NOMO-1 treated with dmso at 0.1 percent for 144 hours (cell line): ENCODE measurements around the gene SMG6.
A peak's percentile ranks its signal among the peaks of the same experiment; 100 is the strongest.

Experiments used
- DNase-seq: peaks from one replicate; lab custom pipeline; 2025; ENCODE audit not compliant: unreplicated experiment; lab: John Stamatoyannopoulos, UW

Gene SMG6

DNA sequence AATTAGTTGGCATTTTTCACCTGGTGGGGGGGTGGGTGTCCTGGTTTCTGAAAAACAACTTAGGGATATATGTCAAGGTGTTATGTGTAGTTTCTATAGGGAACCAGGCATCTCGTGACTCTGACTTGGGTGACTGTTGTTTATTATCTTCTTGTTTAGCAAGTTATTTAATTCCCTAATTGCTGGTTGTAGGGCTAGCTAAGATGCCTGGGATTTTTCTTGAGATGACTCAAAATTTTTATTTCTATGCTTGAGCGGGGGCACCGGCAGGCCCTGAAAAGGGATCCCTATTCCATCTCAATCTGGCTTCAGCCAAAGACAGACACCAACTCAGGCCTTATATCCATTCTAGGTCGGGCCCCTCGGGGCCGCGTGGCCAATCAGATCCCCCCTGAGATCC is 270.4 kb downstream of the SMG6 start:
- DNase-seq, result no peak

DNA sequence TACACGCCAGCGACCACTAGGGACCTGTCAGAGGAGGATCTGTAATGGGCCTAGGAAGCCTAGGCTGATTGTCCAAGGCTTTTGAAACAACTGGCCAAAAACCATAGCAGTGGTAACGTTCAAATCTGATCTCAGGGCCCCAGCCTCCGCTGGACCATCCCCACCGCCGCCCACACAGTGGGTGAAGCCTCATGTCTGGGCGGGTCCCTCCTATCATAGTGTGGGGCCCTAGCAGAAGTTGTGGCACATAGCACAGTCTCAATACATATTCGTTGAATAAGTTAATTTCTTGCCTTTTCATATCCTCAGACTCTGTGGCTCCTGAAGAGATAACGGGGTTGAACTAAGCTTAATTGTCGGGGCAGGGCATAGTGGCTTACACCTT is 272.8 kb downstream of the SMG6 start:
- no peak for DNase-seq

DNA sequence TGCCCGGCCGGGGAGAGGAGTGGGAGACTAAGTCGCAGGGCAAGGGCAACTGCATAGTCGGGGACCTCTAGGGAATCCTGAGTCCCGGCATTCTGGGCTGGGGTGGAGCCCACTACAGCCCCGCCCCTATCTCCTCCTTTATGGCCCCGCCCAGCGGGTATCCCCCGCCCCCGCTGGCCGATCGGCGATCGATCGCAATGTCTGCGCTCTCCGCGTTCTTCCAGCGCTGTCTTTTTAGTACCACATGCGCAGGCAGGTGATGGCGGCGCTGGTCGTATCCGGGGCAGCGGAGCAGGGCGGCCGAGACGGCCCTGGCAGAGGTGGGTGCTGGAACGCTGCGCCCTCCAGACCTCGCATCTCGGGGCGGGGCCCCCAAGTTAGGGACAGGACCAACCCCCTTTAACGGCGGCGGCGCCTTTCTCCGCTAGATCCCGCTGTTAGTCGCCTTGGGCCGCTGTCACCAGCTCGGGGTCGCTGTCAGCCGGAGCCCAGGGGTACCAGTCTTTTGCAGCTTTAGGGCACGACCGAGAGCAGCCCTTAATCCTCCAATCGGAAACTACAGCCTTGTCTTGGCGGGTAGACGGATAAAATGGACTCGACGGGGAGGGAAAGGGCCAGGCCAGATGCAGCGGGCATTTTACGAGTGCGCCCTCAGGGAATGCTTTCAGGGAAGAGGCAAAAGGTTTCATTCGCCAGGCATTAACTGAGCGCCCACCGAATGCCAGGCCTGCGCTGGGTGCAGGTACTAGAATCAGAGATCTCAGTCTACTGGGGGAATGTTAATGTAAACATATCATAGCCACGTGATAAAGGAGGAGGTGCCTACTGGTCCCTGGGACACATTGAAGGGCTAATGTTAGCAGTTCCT is 273.4 kb downstream of the SMG6 start, which contains the start of gene DPH1:
DPH1 (plus strand) TSS at position 243 of the 868 bp plus-strand sequence; CDS start at position 260, 17 bp downstream.
- peak; percentile 73 for DNase-seq

DNA sequence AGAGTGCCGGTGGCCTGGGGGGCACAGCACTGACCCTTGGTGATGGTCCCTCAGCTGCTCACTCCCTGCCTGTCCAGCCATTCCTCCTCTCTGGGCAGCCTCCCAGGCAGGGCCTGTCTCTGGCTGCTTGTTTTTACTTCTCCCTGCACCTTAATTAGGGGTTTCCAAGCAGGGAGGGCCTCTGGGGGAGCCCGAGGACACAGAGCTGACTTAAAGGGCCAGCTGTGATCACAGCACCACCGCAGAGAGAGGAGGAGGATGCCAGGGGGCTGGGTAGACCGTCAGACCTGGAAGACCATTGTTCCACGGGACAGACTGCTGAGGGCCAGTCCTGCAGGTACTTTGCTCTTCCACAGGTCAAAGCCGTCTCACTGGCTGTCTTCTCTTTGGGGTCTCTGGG is 274.8 kb downstream of the SMG6 start:
- no peak for DNase-seq

DNA sequence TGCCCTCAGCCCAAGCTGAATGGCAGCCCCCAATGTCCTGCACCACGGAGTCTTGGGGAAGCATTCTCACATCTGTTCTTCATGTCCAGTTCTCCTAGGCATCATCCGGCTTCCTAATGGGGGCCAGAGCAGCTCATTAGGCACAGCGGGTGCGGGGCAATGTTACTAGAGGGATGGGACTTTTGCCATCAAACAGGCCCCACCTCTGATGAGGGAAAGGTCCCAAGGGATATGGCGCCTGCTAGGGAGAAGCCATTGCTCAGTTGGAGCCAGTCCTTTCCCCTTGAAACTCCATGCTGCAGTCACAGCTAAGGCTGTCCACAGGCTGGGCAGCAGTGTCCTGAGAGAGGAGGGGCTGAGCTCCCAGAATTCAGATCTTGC is 275.4 kb downstream of the SMG6 start:
- no peak for DNase-seq

DNA sequence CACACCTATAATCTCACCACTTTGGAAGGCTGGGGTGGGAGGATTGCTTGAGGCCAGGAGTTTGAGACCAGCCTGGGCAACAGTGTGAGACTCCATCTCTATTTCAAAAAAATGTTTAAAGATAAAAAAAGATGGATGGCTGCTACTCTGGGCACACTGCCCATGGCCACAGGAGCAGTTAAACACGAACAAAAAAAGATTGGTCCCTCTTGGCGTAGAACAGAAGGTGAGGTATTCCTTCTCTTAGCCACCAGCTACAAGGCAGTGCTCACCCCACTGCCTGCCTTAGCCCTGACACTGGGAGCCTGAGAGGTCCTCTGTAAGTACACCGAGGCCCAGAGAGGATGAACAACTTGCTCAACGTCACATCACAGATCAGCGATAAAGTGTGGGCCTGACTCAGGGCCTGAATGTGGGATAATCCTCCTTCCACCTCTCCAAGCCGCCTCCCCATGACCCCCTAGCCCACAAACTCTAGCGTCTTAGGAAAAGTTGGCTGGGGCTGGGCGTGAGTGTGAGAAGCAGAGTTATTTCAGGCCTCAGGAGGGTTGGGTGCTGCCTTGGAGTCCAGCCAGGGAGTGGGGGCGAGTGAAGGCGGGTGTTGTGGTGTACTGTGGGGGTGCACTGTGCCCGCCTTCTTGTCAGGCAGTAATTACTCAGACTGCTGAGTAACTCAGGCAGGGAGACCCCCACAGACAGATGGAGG is 275.9 kb downstream of the SMG6 start:
- DNase-seq, result no peak

DNA sequence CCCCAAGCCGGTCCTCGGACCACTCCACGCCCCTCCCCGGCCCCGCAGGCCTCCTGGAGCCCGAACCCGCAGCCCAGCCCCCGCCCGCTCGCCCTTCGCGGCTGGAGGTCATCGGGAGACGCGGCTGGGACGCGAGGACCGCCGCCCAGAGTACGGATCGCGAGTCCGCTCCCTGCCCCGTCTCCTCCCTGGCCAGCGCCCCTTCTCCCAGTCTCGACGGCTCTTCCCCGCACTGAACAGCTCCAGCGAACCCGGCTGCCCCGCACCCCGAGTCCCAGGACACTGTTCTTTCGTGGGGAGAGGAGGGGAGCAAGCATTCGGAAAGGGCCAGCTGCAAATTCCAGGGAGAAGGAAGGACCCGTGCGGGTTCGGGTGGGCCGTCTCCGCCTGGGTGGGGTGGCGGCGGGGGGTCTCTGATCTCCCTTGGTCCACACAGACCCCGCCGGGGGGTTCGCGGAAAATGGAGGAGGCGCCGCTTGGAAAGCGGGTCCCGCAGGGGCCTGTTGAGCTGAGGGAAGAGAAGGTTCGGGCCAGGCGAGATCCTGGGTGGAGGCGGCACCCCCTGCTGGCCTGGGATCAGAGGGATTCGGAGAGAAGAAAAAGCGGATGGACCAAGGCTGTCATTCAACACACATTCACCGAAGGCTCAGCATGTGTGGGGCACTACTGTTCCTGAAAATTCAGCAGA is 277.8 kb downstream of the SMG6 start:
- no peak for DNase-seq

DNA sequence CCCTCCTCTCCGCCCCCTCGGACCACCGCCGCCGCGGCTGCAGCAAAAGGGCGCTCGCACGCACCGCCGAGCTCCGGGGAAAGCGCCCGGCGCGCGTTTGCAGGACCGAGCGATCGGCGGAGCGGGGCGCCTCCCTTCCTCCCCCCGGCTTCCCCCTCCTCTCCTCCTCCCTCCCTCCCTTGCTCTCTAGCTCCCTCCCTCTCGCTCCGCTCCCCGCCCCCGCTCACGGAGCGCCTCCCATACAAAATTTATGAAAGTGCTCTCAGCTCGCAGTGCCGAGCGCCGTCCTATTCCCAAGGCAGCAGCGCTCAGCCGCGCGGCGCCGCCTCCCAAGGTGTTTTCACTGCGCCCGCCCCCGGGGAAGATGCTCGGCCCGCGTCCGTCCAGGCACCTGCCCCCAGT is 278.4 kb downstream of the SMG6 start, which contains the start of gene RTN4RL1:
RTN4RL1 (minus strand) TSS at position 115 of the 402 bp plus-strand sequence. CDS start 469 bp downstream, outside the sequence.
- peak; percentile 18 for DNase-seq

DNA sequence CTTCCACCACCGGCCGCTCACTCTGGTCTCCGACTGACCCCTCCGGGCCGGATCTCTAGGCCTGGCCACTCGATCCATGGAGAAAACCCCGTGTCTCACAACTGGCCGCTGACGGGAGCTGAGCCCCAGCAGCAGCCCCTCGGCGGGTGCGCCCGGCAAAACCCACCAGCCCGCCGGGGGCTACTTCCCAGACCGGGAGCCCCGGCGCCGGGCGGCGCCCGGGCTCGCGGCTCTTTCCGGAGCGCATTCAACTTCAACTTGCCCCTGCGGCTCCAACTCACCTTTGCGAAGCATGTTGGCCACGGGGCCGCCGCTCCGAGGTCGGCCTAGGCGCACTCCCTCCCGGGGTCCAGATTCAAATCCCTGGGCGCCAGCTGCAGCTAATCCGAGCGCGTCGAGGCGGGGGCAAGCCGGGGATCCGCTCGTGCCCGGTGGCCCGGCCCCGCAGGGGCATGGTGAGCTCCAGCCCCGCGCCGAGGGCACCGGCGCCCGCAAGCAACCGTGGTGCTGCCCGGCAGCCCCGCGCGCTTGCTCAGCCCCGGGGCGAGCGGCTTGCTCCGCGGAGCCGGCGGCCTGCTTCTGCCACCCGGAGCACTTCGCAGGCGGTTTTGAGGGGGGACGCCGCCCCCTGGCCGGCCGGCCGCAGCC is 278.9 kb downstream of the SMG6 start:
- DNase-seq, result no peak

DNA sequence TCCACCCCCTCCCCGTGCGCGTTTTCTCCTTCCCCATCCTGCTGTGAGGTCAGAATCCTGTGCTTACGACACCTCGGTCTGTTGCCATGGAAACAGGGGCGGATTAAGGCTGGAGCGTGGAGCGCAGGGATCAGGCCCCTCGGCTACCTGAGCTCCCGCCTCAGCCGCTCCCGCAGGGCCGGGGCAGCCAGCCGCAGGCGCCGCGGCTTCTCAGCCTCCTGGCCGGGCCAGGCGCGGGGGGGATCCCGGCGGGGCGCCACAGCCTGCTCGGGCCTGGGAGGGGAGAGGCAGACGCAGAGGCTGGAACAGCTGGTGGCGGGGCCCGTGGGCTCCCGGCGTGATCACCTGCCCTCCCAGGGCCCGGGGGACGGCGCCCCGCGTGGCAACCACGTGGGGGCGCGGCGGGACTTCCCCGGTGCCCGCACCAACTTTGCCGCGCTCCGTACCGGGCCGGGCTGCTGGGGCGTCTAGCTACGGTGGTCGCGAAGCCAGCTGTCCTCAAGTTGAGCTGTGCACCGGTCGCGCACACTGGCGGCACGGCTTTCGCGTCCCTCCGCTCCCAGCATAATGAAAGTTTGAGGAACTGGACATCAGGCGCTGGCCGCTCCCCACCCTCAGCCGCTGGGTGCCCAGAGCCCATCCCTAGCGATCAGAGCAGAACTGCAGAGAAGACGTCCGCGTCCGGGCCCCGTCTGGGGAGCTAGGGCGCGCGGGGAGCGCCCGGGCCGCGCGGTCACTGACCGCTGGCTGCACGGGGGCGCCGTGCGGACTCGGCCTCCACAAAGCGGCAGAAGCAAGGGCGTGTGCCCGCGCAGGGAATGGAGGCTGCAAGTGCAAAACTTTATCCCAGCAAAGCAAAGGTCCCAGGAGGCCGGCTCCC is 279.7 kb downstream of the SMG6 start:
- DNase-seq, result no peak

DNA sequence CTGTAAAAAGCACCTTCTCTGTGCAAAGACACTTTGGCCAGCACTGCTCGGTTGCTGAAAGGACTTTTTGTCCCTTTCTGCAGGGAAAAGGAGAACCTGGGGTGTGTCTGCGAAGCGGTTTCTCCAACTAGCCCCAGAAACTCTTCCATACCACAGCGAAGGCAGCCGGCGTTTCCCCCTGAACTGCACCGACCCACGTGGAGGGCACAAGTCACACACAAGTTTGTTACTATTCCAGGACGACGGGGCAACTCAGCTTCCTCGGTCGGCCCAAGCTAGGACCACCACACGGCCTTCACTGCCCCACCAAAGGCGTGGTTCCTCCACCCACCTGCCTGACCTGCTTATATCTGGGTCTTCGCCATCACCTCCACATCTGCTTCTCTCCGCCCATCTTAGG is 280.3 kb downstream of the SMG6 start:
- DNase-seq, result no peak

DNA sequence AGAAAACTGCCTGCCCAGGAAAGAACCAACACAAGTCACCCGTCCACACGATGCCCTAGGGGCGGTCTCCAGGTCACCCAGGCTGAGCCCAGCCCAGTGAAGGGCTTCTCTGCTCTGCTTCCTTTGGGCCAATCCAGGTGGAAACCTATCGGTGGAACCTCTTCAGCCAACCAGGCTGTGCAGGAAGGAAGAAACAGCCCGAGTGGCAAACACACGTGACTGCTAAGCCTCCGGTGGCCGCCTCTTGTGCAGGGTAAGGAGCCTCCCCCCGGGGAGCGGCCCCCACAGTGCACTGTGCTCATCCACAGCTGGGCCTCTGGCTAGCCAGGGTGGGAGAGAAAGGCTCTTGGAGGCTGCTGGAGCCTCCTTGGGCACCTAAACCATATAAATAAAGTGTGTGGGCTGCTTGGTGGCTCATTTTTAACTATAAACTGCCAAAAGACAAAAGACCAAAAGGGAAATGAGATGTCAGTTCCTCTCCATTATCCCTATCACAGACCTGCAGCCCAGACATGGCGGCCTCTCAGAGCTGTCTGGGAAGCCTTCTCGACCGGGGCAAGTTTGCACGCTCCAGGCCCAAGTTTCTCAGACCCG is 280.8 kb downstream of the SMG6 start:
- no peak for DNase-seq

DNA sequence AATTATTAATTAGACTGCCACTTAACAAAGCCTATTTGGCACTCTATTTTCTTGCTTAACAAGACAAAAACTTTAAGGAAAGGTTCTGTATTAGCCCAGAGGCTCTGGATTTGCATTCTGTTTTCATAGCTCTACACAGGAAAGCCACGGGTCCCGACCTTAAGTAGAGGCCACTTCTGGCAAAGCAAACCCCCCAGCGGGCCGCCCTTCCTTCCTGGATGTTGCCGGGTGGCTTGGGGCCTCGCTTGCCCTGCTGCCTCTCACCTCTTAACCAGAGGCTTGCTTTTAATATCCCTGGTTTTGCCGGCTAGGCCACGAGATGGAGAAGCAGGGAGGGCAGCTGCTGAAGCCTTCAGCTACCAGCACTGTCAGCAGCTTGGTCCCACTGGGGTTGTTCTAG is 282.9 kb downstream of the SMG6 start:
- DNase-seq, result no peak

DNA sequence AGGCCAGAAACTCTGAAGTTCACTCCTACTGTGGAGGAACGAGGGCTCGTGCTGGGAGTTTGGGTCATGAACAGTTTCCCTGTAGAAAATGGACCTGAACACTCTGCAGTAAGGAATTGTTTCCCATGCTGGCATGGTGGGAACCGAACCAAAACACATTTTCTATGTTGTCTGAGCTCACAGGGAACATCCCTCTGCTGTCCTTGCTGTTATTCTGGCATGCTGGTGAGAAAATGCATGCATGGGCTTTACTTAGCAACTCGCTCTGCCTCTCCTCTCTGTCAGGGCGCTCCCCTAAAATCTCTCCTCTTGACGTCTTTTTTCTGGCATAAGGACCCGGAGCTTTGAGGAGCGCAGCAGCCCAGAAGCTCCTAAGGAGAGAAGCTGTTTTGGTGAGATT is 283.9 kb downstream of the SMG6 start:
- DNase-seq, result no peak

DNA sequence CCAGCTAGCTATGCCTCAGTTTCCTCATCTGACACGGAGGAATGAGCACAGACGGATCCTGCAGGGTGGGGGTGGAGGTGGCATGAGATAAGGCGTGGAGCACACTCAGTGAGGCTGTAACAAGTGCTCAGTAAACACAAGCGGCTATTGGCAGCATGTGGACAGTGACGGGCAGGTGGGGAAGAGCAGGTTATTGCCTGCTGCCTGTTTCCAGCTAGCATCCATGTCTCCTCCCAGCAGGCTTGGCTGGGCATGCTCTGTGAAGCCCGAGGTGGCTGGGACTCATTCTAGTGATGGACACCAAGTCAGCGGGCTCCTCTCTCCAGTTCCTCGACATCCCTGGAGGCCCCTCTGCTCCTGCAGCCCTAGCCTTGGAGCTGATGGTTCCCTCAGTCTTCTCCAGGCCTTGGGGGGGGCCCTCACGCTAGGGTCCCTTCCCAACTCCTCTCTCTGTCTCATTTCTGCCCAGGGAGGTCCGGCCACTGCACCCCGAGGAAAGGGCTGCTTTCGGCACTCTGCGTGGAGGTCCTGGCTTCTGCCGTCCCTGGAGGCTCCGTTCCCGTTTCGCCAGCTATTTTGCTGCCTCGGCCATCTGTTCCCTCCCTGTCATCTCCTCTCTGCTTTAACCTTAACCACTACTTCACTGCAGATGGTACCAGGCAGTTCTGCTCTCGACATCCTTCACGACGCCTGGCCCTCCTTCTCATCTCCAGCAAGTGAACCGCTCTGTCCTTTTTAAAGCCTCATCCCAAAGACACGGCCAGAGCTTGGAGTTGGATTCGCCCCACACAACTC is 284.7 kb downstream of the SMG6 start:
- DNase-seq, result no peak

DNA sequence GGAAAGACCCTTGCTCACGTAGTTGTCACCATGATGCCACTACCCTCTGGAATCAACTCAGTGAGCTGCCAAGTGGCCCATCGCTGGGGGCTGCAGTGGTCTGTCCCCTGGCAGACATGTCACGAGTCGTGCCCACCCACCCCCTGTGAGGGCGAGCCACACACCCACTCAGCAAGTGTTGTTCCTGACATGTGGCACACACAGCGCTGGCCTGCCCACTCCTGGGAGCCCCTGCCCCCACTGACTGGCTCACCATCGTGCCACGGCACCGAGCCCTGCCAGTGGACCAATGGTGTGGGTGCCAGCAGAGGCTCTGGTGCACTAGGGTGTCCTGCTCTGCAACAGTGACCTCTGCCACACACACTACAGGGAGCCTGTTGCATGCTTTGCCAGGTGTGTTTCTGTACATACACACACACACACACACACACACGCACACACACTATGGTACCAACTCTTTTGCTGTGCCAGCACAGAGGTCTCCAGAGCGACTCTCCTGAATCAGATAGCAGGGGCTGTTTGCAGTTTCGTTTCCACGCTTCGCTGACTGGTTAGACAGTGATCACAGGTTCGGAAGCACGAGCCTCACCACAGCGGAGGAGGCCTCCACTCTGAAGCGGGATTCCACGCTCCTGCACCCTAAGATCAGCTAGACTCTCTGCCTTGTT is 286.2 kb downstream of the SMG6 start:
- DNase-seq, result no peak

DNA sequence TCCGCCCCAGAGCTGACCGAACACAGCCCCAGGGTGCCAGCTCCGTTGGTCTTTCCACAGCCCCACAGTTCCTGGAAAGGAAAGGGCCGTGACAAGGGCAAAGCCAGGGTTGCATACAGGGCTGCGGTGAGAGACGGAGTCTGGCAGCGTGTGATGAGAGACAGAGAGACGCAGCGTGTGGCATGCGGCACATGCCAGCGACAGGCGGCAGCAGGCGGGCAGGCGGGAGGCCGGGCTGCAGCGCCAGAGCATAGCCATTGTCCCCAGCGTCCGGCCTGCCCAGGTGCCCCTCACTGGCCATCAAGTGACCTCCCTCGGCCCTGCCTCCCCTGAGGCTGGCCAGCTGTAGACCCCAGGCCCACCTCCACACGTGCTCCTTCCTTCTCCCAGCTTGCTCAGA is 287.1 kb downstream of the SMG6 start:
- DNase-seq, result no peak

DNA sequence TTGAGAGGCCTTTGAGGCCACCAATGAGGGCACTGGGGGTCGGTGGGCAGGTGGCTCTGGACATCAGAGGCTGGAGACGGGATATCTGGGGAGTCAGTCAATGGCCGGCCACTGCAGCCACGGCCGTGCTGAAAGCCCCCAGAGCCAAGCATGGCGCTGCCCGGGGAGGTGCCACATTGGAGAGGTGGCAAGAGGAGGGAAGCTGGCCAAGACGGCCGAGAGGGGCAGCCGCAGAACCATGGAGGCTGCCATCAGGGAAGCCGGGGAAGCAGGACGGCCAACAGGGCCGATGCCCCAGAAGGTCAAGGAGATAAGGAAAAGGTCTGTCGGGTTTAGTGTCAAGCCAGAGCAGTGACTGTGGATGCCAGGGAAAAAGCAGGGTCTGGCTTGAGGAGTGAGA is 288.3 kb downstream of the SMG6 start:
- DNase-seq, result no peak

DNA sequence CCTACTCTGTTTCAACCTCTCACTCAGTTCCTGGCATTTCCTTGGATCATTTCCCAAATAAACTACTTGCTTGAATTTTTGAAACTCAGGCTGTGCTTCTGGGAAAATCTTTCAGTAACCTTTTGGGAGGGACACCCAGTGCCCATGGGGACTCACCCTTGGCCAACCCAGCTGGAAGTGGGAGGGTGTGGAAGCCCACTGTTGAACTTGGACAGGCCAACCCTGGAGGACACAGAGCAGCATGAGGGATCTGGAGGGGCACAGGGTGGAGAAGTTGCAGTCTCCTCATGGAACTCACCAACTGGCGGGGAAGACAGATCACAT is 289.6 kb downstream of the SMG6 start:
- DNase-seq, result no peak
